ENCODE measurements around the gene MARK3.
"Not testable (repeated sequence)": the region's sequence is repeated elsewhere in the genome, so short reads cannot be mapped to it uniquely, and the experiment has no call there.

The MARK3 gene

GRCh38 chr14:103353362-103353761 lies 31.9 kb upstream of the MARK3 start:
- H3K4me3 ChIP-seq (ENCODE audit: low read depth, low read length) = no peak overlapping the region
- in situ Hi-C loops (cut with HindIII; ENCODE audit: low sequenced_read_pairs) = no loop called here
- TF ChIP-seq CTCF (IDR thresholded peaks at IDR 0.05; ENCODE audit: low read depth, low read length) = no peak
- no peak for DNase-seq (ENCODE audit: low read depth, low spot score)

GRCh38 chr14:103354141-103354540 lies 31.1 kb upstream of the MARK3 start:
- no peak overlapping the region for H3K4me3 ChIP-seq (ENCODE audit: low read depth, low read length)
- DNase-seq (ENCODE audit: low read depth, low spot score) = no peak
- in situ Hi-C loops (cut with HindIII; ENCODE audit: low sequenced_read_pairs) = no loop called here
- TF ChIP-seq CTCF (IDR thresholded peaks at IDR 0.05; ENCODE audit: low read depth, low read length) = no peak

DNA sequence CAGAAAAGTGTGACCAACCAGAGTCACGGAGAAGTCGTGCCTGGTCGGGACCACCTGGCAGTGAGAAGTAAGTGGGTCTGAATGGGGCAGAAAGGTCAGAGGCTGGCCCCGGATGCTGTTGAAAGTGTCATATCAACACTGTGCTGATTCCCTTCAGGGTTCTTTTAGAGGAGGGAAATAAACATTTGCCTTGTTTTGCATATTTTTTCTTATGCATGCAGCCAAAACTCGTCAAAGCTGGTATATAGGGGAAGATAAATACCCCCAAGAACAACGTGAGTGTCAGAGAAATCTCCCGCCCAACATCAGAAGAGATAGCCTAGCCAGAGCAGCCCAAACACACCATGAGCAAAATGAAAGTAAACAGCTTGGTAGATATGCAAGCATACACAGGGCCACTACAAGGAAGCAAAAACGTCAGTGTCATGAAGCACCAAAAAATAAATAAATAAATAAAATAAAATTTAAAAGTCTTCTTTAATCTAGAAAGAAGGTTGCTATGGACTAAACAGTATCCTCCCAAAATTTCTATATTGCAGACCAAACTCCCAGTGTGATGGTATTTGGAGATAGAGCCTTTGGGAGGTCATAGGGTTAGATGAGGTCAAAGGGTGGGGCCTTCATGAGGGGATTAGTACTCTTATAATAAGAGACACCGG lies 29.1 kb upstream of the MARK3 start:
- no peak for TF ChIP-seq CTCF (IDR thresholded peaks at IDR 0.05; ENCODE audit: low read depth, low read length)
- no peak for DNase-seq (ENCODE audit: low read depth, low spot score)
- no peak overlapping the region for H3K4me3 ChIP-seq (ENCODE audit: low read depth, low read length)
- in situ Hi-C loops (cut with HindIII; ENCODE audit: low sequenced_read_pairs) = no loop called here

- H3K4me3 ChIP-seq (ENCODE audit: low read depth, low read length); in situ Hi-C loops (cut with HindIII; ENCODE audit: low sequenced_read_pairs); DNase-seq (ENCODE audit: low read depth, low spot score): not testable (repeated sequence)
Observed at GRCh38 chr14:103357552-103357951, 27.7 kb upstream of the MARK3 start.

DNA sequence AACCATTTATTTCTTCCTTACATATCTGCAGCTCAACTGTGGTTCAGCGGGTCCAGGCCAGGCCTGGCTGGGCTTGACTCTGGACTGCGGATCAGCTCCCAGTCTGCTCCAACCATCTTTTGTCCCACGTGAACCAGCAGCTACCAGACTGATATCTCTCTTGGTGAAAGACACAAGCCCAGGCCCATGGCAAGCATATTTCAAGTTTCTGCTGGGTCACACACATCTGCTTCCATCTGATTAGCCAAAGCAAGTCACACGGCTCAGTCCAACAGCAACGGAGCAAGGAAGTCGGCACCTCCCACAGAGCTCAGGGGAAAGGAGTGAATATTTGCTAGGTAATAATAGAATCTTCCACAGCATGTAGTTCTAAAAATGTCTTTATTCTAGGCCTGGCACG lies 24.7 kb upstream of the MARK3 start:
- no peak overlapping the region for H3K4me3 ChIP-seq (ENCODE audit: low read depth, low read length)
- in situ Hi-C loops (cut with HindIII; ENCODE audit: low sequenced_read_pairs) = no loop called here
- DNase-seq (ENCODE audit: low read depth, low spot score) = no peak
- no peak for TF ChIP-seq CTCF (IDR thresholded peaks at IDR 0.05; ENCODE audit: low read depth, low read length)

DNA sequence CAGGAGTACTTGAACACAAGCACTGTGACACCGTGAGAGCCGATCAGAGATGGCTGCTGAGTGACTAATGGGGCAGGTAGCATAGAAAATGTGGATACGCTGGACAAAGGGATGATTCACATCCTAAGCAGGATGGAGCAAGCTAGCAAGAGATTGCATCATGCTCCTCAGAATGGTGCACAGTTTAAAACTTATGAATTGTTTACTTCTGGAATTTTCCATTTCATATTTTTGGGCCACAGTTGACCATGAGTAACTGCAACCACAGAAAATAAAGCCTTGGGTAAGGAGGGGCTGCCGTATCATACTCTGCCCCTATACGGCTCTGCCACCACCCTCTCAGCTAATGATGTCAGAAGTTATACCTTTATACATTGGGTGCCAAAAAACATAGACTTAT lies 23.3 kb upstream of the MARK3 start:
- H3K4me3 ChIP-seq (ENCODE audit: low read depth, low read length) = no peak overlapping the region
- in situ Hi-C loops (cut with HindIII; ENCODE audit: low sequenced_read_pairs) = no loop called here
- TF ChIP-seq CTCF (IDR thresholded peaks at IDR 0.05; ENCODE audit: low read depth, low read length) = no peak
- DNase-seq (ENCODE audit: low read depth, low spot score) = peak; percentile 91

DNA sequence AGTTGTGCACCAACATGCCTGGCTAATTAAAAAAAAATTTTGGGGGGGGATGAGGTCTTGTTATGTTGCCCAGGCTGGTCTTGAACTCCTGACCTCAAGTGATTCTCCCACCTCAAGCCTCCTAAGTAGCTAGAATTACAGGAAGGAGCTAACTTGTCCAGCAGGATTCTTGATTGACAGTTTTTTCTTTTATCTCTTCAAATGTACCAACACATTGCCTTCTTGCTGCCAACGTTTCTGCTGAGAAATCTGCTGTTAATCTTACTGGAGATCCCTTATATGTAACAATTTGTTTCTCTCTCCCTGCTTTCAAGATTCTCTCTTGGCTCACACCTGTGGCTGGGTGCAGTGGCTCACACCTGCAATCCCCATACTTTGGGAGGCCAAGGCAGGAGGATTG lies 22.4 kb upstream of the MARK3 start:
- TF ChIP-seq CTCF (IDR thresholded peaks at IDR 0.05; ENCODE audit: low read depth, low read length) = no peak
- DNase-seq (ENCODE audit: low read depth, low spot score) = no peak
- no peak overlapping the region for H3K4me3 ChIP-seq (ENCODE audit: low read depth, low read length)
- in situ Hi-C loops (cut with HindIII; ENCODE audit: low sequenced_read_pairs) = no loop called here
